Mesenchymal stem cell (in vitro differentiated cells and primary cell): Measurements from ENCODE around the gene DTX4.
A peak's percentile ranks its signal among the peaks of the same experiment; 100 is the strongest.

ENCODE experiments used
- DNase-seq: peaks from one replicate; pipeline ENCODE4 v3.0.0-alpha.2; 2013
- H2AFZ ChIP-seq: one replicate; pipeline ENCODE4 v1.6.1; 2013; ENCODE audit warnings: low read depth, mild to moderate bottlenecking, control low read depth, inconsistent platforms, low read length, moderate library complexity
- H2AK5ac ChIP-seq: 2 replicates; pipeline ENCODE4 v1.6.1; 2013; ENCODE audit warnings: low read length, moderate library complexity, mild to moderate bottlenecking, inconsistent platforms; ENCODE audit not compliant: severe bottlenecking
- H2BK120ac ChIP-seq: one replicate; pipeline ENCODE4 v1.6.1; 2013; ENCODE audit warnings: low read depth, mild to moderate bottlenecking, inconsistent platforms, low read length, moderate library complexity
- H2BK12ac ChIP-seq, 2 experiments: one replicate each; pipeline ENCODE4 v1.6.1; 2013; ENCODE audit warnings: inconsistent platforms in 2 of 2, low read length in 2 of 2, mild to moderate bottlenecking in 2 of 2, moderate library complexity in 2 of 2, control low read depth in 1 of 2
- H2BK15ac ChIP-seq: one replicate; pipeline ENCODE4 v1.6.1; 2013; ENCODE audit warnings: mild to moderate bottlenecking, low read depth, inconsistent platforms; ENCODE audit not compliant: poor library complexity, severe bottlenecking
- H2BK5ac ChIP-seq: 2 replicates; pipeline ENCODE4 v1.6.1; 2013; ENCODE audit warnings: low read depth, mild to moderate bottlenecking, low read length, control low read depth, inconsistent platforms; ENCODE audit not compliant: poor library complexity, severe bottlenecking
- H3K14ac ChIP-seq, 2 experiments: one replicate each; pipeline ENCODE4 v1.6.1; 2013; ENCODE audit warnings: inconsistent platforms in 2 of 2, low read length in 2 of 2, control low read depth in 1 of 2, mild to moderate bottlenecking in 1 of 2, moderate library complexity in 1 of 2
- H3K18ac ChIP-seq, 2 experiments: one replicate each; pipeline ENCODE4 v1.6.1; 2013; ENCODE audit warnings: inconsistent platforms in 2 of 2, low read length in 2 of 2, control low read depth in 1 of 2, low read depth in 1 of 2, mild to moderate bottlenecking in 1 of 2
- H3K23ac ChIP-seq, 2 experiments: one replicate each; pipeline ENCODE4 v1.6.1; 2013; ENCODE audit warnings: inconsistent platforms in 2 of 2, low read length in 2 of 2, mild to moderate bottlenecking in 2 of 2, moderate library complexity in 2 of 2, control low read depth in 1 of 2
- H3K27ac ChIP-seq: 2 replicates; pipeline ENCODE4 v1.5.1; 2013; ENCODE audit warnings: mild to moderate bottlenecking, moderate library complexity, low read length, control low read depth, inconsistent platforms; ENCODE audit not compliant: poor library complexity, severe bottlenecking
- H3K27me3 ChIP-seq, 2 experiments: 2 replicates each; pipeline versions ENCODE4 v1.6.1 to v1.7.0; 2013; ENCODE audit warnings: low read length in 2 of 2, mild to moderate bottlenecking in 2 of 2, moderate library complexity in 2 of 2, control low read depth in 1 of 2, inconsistent platforms in 1 of 2; ENCODE audit not compliant: control insufficient read depth in 1 of 2, insufficient read depth in 1 of 2
- H3K36me3 ChIP-seq, 2 experiments: 2 replicates each; pipeline versions ENCODE4 v1.6.1 to v1.7.0; 2013; ENCODE audit warnings: low read length in 2 of 2, control low read depth in 1 of 2, inconsistent platforms in 1 of 2, low read depth in 1 of 2, mild to moderate bottlenecking in 1 of 2; ENCODE audit not compliant: insufficient read depth in 2 of 2, control insufficient read depth in 1 of 2
- H3K4ac ChIP-seq, 2 experiments: one replicate each; pipeline ENCODE4 v1.6.1; 2013; ENCODE audit warnings: inconsistent platforms in 2 of 2, low read length in 2 of 2, mild to moderate bottlenecking in 2 of 2, moderate library complexity in 2 of 2, control low read depth in 1 of 2, low read depth in 1 of 2
- H3K4me1 ChIP-seq: 2 replicates; pipeline ENCODE4 v1.6.1; 2013; ENCODE audit warnings: low read depth, low read length, control low read depth; ENCODE audit not compliant: control insufficient read depth, insufficient read depth
- H3K4me2 ChIP-seq: 2 replicates; pipeline ENCODE4 v1.6.1; 2013; ENCODE audit warnings: low read length, mild to moderate bottlenecking, inconsistent platforms; ENCODE audit not compliant: poor library complexity, severe bottlenecking
- H3K4me3 ChIP-seq, 2 experiments: 2 replicates each; pipeline versions ENCODE4 v1.5.1 to v1.7.0; 2013; ENCODE audit warnings: low read length in 2 of 2, mild to moderate bottlenecking in 2 of 2, control low read depth in 1 of 2, low read depth in 1 of 2; ENCODE audit not compliant: insufficient read depth in 1 of 2
- H3K79me1 ChIP-seq: replicated peaks from 2 replicates; pipeline ENCODE4 v1.6.1; 2013; ENCODE audit warnings: mild to moderate bottlenecking, control low read depth, low read length, inconsistent platforms; ENCODE audit not compliant: poor library complexity, severe bottlenecking
- H3K9ac ChIP-seq: 2 replicates; pipeline ENCODE4 v1.7.0; 2013; ENCODE audit warnings: mild to moderate bottlenecking, low read length, moderate library complexity
- H3K9me3 ChIP-seq: 2 replicates; pipeline ENCODE4 v1.7.0; 2013; ENCODE audit warnings: mild to moderate bottlenecking, low read length; ENCODE audit not compliant: control insufficient read depth
- H4K8ac ChIP-seq: one replicate; pipeline ENCODE4 v1.6.1; 2013; ENCODE audit warnings: inconsistent platforms, mild to moderate bottlenecking, low read length, moderate library complexity
- H4K91ac ChIP-seq: one replicate; pipeline ENCODE4 v1.6.1; 2013; ENCODE audit warnings: mild to moderate bottlenecking, low read length, inconsistent platforms
- WGBS: methylation state at CpG from one replicate; pipeline ENCODE4 v1.1.7; 2013; ENCODE audit warnings: mixed read lengths; 5-methylcytosine and 5-hydroxymethylcytosine counted together

DTX4 gene

DNA sequence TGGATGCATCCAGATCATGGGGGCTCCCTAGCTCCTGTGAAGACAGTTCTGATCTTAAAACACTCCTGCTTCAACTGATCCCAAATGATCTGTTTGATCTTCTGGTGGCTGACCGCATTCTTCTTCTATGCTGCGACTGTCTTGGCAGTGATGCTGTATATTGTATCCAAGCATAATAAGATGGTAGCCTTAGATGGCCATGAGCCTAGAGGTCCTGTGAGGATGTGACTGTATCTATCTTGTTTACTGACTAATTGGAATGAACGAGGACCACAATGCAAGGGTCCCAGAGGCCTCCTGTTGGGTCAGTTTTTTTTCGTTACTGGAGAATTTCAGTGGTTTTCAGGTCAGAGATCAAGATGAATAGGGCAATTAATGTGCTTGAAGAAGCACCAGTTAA, 47.9 kb downstream of the DTX4 start:
- no peak overlapping the region for H3K18ac ChIP-seq

DNA sequence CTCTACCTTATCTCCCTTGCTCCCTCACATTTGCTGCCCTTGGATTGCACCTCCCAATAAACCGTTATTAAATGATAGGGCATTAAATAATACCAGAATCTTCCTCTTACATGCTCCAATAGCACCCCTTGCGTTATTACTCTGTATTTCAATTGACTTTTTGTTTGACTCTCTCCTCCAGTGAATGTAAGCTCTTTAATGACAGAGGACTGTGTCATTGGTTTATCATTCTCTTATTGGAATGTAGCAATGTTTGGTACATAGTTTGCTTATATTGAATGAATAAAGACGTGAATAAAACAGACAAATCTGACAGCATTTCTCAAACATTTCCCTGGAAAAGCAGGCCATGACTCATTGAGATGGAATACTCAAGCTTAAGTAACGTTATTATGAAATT, 49.5 kb downstream of the DTX4 start:
- no peak overlapping the region for H3K9ac ChIP-seq
- H3K79me1 ChIP-seq: no peaks in the 10 kb centered on the region
- H3K23ac ChIP-seq: no peak overlapping the region
- H2AFZ ChIP-seq: no peak overlapping the region
- no peaks in the 10 kb centered on the region for H3K36me3 ChIP-seq
- no peak overlapping the region for H3K18ac ChIP-seq
- H2BK120ac ChIP-seq: no peak overlapping the region
- no peaks in the 10 kb centered on the region for H3K4me1 ChIP-seq
- H3K9me3 ChIP-seq: no peaks in the 10 kb centered on the region
- no peak for DNase-seq
- no peak overlapping the region for H4K91ac ChIP-seq
- H3K27me3 ChIP-seq: no peaks in the 10 kb centered on the region
- no peak overlapping the region for H2AK5ac ChIP-seq
- H3K4me2 ChIP-seq: no peak overlapping the region
- H2BK5ac ChIP-seq: no peak overlapping the region
- no peak overlapping the region for H2BK12ac ChIP-seq
- no peak overlapping the region for H3K4ac ChIP-seq
- no peak overlapping the region for H4K8ac ChIP-seq
- H3K14ac ChIP-seq: no peak overlapping the region
- 38% methylated on average over 2 of the region's 4 CpGs for WGBS
- no peak overlapping the region for H3K27ac ChIP-seq
- H3K4me3 ChIP-seq: peak overlapping the region in 1 of 2 experiments; percentile 19
- H2BK15ac ChIP-seq: no peak overlapping the region

More for the DNA sequence above, 47.9 kb downstream of the DTX4 start:
- Histone ChIP-seq H3K27me3 (no peaks in the 10 kb centered on the region), H3K9ac (no peak overlapping the region), H2BK12ac (no peak overlapping the region), H2BK120ac (no peak overlapping the region), H2BK5ac (no peak overlapping the region), H3K23ac (no peak overlapping the region), H3K9me3 (no peaks in the 10 kb centered on the region), H3K14ac (no peak overlapping the region), H3K27ac (no peak overlapping the region), H2AFZ (no peak overlapping the region), H3K4ac (no peak overlapping the region), H2AK5ac (no peak overlapping the region), H4K8ac (no peak overlapping the region), H3K4me1 (no peaks in the 10 kb centered on the region), H3K36me3 (no peaks in the 10 kb centered on the region), H3K4me3 (no peak overlapping the region), H3K79me1 (no peaks in the 10 kb centered on the region), H4K91ac (no peak overlapping the region), H3K4me2 (no peak overlapping the region), H2BK15ac (no peak overlapping the region)
- DNase-seq: no peak
- WGBS: 62% methylated on average over 3 of the region's 4 CpGs

DNA sequence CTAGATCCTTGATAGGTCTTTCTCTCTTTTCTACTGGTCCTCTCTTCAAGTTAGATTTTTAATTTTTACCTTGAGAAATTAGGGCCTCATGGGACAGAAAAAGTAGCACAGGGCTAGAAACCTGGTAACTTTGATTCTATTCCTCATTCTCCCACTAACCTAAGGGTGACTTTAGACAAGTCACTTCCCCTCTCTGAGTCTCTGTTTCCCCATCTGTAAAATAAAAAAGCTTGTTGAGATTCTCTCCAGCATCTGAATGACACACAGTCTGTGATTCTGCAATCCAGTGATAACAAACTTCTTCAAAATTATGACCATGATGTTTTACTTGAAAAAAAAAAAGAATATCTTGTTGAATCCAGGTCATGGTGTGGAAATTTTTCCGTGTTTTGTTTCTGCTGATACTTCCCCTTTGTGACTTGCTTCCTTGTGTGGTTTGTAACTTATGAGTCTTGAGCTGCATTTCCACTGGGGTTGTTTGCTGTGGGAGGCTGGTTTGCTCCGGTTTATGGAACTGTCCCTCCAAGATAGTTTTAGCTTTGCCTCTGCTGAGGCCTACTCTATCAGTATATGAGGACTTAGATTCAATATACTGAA, 50.6 kb downstream of the DTX4 start:
- 53% methylated on average over 1 of the region's 2 CpGs for WGBS
- Histone ChIP-seq H2AK5ac (no peak overlapping the region), H3K36me3 (no peaks in the 10 kb centered on the region), H3K9me3 (no peaks in the 10 kb centered on the region), H2BK15ac (no peak overlapping the region), H3K14ac (no peak overlapping the region), H2BK12ac (no peak overlapping the region), H2BK5ac (no peak overlapping the region), H3K18ac (no peak overlapping the region), H4K8ac (no peak overlapping the region), H3K27ac (no peak overlapping the region), H2AFZ (no peak overlapping the region), H3K4ac (no peak overlapping the region), H3K79me1 (no peaks in the 10 kb centered on the region), H4K91ac (no peak overlapping the region), H3K4me1 (no peaks in the 10 kb centered on the region), H2BK120ac (no peak overlapping the region), H3K4me3 (no peak overlapping the region), H3K9ac (no peak overlapping the region), H3K27me3 (no peaks in the 10 kb centered on the region), H3K23ac (no peak overlapping the region), H3K4me2 (no peak overlapping the region)
- no peak for DNase-seq

DNA sequence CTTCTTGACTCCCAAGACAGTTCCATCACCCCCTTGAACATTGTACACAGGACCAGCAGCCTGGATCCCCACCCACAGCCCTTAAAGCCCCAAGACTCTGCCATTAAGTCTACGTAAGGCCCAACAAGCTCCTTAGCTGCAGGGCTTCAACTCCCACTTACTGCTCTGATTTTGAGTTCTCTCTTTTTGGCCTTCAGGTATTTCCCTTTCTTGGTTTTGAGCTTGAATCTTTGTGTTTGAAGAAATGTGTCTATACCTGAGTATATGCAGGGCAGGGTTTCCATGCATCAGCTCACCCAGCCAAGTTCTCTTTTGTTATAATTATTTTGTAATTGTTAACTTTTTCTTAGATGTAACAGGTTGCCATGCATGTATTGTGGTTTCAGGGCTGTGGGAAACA, 51.2 kb downstream of the DTX4 start:
- Histone ChIP-seq H3K9ac (no peak overlapping the region), H4K8ac (no peak overlapping the region)
- WGBS: 100% methylated on average over 1 of the region's 1 CpG

More for the DNA sequence above, 51.2 kb downstream of the DTX4 start:
- Histone ChIP-seq H3K4me1 (no peaks in the 10 kb centered on the region), H3K27me3 (no peaks in the 10 kb centered on the region), H3K23ac (no peak overlapping the region), H3K27ac (no peak overlapping the region), H3K4ac (no peak overlapping the region), H3K9me3 (no peaks in the 10 kb centered on the region), H2AK5ac (no peak overlapping the region), H3K4me3 (no peak overlapping the region), H2BK5ac (no peak overlapping the region), H3K14ac (no peak overlapping the region), H3K79me1 (no peaks in the 10 kb centered on the region), H3K18ac (no peak overlapping the region), H3K36me3 (no peaks in the 10 kb centered on the region), H4K91ac (no peak overlapping the region), H2AFZ (no peak overlapping the region), H2BK120ac (no peak overlapping the region), H2BK15ac (no peak overlapping the region), H2BK12ac (no peak overlapping the region), H3K4me2 (no peak overlapping the region)
- DNase-seq: no peak
